Measurements from ENCODE around the gene MMAA. TPM values are rescaled to one million over a fixed set of nuclear protein-coding genes. Genes with fewer than 3 reads are reported as not detected.

Gene MMAA
- total and polyA plus RNA-seq, 2 donors (not counting 1 experiment from before 2014, with no cell fraction given), result 3.9 to 9.0 TPM

- H3K4me3 Mint-ChIP-seq, result no peak overlapping the region
- Histone ChIP-seq H3K4me3 (ENCODE audit: control extremely low read depth in 1 of 5, extremely low read depth in 1 of 5, insufficient read depth in 1 of 5, low read depth in 2 of 5, low read length in 4 of 5) (no peak overlapping the region), H4K20me1 (ENCODE audit: control insufficient read depth, insufficient read depth, low read length, poor library complexity, severe bottlenecking) (no peaks in the 10 kb centered on the region), H3K36me3 (replicated peaks in 1 of 2; ENCODE audit: control extremely low read depth in 1 of 2, control insufficient read depth in 1 of 2, extremely low read depth in 1 of 2, insufficient read depth in 2 of 2, low read length in 1 of 2) (no peaks in the 10 kb centered on the region), H3K9me3 (ENCODE audit: control extremely low read depth in 1 of 3, control insufficient read depth in 2 of 3, insufficient read depth in 1 of 3, low read length in 2 of 3) (no peaks in the 10 kb centered on the region), H3K27me3 (replicated peaks in 1 of 4; ENCODE audit: control extremely low read depth in 1 of 4, control insufficient read depth in 3 of 4, insufficient read depth in 4 of 4, low read length in 3 of 4) (no peaks in the 10 kb centered on the region), H3K79me2 (ENCODE audit: control insufficient read depth, insufficient read depth, low read length) (no peaks in the 10 kb centered on the region), H3K9ac (ENCODE audit: low read length) (no peak overlapping the region), H3K4me2 (replicated peaks; ENCODE audit: low read depth, low read length, poor library complexity, severe bottlenecking) (no peak overlapping the region), H2AFZ (ENCODE audit: insufficient read depth, low read depth, low read length, poor library complexity, severe bottlenecking) (no peak overlapping the region), H3K4me1 (ENCODE audit: control insufficient read depth in 2 of 2, insufficient read depth in 2 of 2, low read length in 2 of 2) (no peaks in the 10 kb centered on the region), H3K27ac (ENCODE audit: low read length in 2 of 2) (no peak overlapping the region)
- POLR2A ChIA-PET, result no interaction called here
- peaks cover 2% of the 10 kb centered on the region for H3K9me3 Mint-ChIP-seq (ENCODE audit: insufficient read depth)
- WGBS (ENCODE audit: insufficient coverage), result no CpG with 5 or more reads among the region's 2 CpGs
- TF ChIP-seq EZH2 (IDR thresholded peaks at IDR 0.05; ENCODE audit: borderline replicate concordance, insufficient read depth, low read depth, low read length, poor library complexity, severe bottlenecking) (no peak), CTCF (IDR thresholded peaks at IDR 0.05) (no peak)
- intact Hi-C loops (cut with micrococcal nuclease), result no loop called here
- ATAC-seq (ENCODE audit: low read depth) (no peak), DNase-seq (no peak)
- CTCF ChIA-PET, result no interaction called here
- H3K27ac Mint-ChIP-seq, result no peak overlapping the region
- no peaks in the 10 kb centered on the region for H3K4me1 Mint-ChIP-seq
- peaks cover 3% of the 10 kb centered on the region for H3K27me3 Mint-ChIP-seq
Observed at GRCh38 chr4:145694929-145695328, 75.7 kb downstream of the MMAA start.

GRCh38 chr4:145697332-145697731 lies 78.1 kb downstream of the MMAA start:
- DNase-seq, result no peak
- Histone ChIP-seq H3K9me3 (ENCODE audit: control extremely low read depth in 1 of 3, control insufficient read depth in 2 of 3, insufficient read depth in 1 of 3, low read length in 2 of 3) (no peaks in the 10 kb centered on the region), H2AFZ (ENCODE audit: insufficient read depth, low read depth, low read length, poor library complexity, severe bottlenecking) (no peak overlapping the region), H3K9ac (ENCODE audit: low read length) (no peak overlapping the region), H3K4me3 (ENCODE audit: control extremely low read depth in 1 of 5, extremely low read depth in 1 of 5, insufficient read depth in 1 of 5, low read depth in 2 of 5, low read length in 4 of 5) (no peak overlapping the region), H3K4me2 (replicated peaks; ENCODE audit: low read depth, low read length, poor library complexity, severe bottlenecking) (no peak overlapping the region), H3K27me3 (replicated peaks in 1 of 4; ENCODE audit: control extremely low read depth in 1 of 4, control insufficient read depth in 3 of 4, insufficient read depth in 4 of 4, low read length in 3 of 4) (no peaks in the 10 kb centered on the region), H4K20me1 (ENCODE audit: control insufficient read depth, insufficient read depth, low read length, poor library complexity, severe bottlenecking) (no peaks in the 10 kb centered on the region), H3K4me1 (ENCODE audit: control insufficient read depth in 2 of 2, insufficient read depth in 2 of 2, low read length in 2 of 2) (no peaks in the 10 kb centered on the region), H3K27ac (ENCODE audit: low read length in 2 of 2) (no peak overlapping the region), H3K36me3 (replicated peaks in 1 of 2; ENCODE audit: control extremely low read depth in 1 of 2, control insufficient read depth in 1 of 2, extremely low read depth in 1 of 2, insufficient read depth in 2 of 2, low read length in 1 of 2) (no peaks in the 10 kb centered on the region), H3K79me2 (ENCODE audit: control insufficient read depth, insufficient read depth, low read length) (no peaks in the 10 kb centered on the region)
- H3K27ac Mint-ChIP-seq, result no peak overlapping the region
- intact Hi-C loops (cut with micrococcal nuclease), result no loop called here
- no peaks in the 10 kb centered on the region for H3K9me3 Mint-ChIP-seq (ENCODE audit: insufficient read depth)
- H3K4me1 Mint-ChIP-seq, result no peaks in the 10 kb centered on the region
- no peak for ATAC-seq (ENCODE audit: low read depth)
- POLR2A ChIA-PET, result no interaction called here
- CTCF ChIA-PET, result no interaction called here
- 100% methylated on average over 2 of the region's 2 CpGs for WGBS (ENCODE audit: insufficient coverage)
- H3K27me3 Mint-ChIP-seq, result peaks cover 17% of the 10 kb centered on the region
- no peak overlapping the region for H3K4me3 Mint-ChIP-seq
- TF ChIP-seq CTCF (IDR thresholded peaks at IDR 0.05), result no peak
- no peak for TF ChIP-seq EZH2 (IDR thresholded peaks at IDR 0.05; ENCODE audit: borderline replicate concordance, insufficient read depth, low read depth, low read length, poor library complexity, severe bottlenecking)
